AG09309 (cell line): Measurements from ENCODE around the gene DHX58.
A peak's percentile ranks its signal among the peaks of the same experiment; 100 is the strongest.

Experiments
- DNase-seq: peaks from one replicate; pipeline ENCODE4 v3.0.0-alpha.2; 2010; ENCODE audit warnings: low read depth
- H3K4me3 ChIP-seq: 2 replicates; pipeline ENCODE4 v1.5.1; 2011; ENCODE audit warnings: mild to moderate bottlenecking, low read depth, low read length, moderate library complexity; ENCODE audit not compliant: control insufficient read depth
- TF ChIP-seq, protein P1 (sequence below): IDR thresholded peaks from 2 replicates; pipeline ENCODE4 v1.5.1; 2011; ENCODE audit warnings: mild to moderate bottlenecking, low read depth, low read length, inconsistent platforms; ENCODE audit not compliant: insufficient read depth, control insufficient read depth; ENCODE audit errors: missing control alignments

The DHX58 gene

DNA sequence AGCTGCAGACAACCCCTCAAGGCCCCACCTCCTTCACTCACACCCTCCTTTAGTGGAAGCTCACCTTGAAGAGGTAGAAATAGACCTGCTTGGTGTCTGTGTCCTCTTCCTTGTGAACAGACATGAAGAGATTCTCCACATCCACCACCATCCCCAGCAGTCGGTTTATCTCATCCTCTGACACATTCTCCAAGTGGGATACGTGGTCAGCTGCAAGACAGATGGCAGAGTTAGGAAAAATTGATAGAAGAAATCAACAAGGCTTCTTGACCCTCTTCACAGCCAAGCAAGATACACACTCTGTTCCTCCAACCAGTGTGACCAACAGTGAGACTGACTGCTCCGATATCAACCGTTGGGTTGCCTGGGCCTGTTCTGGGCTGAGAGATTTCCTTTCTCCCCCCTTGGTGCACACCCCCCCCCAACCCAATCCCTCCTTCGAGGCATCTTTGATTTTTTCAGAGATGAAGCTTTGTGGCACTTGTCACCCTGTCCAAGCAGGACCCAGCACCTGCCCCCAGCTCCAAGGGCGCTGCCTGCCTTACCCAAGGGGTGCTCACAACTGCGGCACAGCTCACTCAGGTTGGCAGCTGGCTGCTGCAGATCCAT is 7.8 kb upstream of the DHX58 start:
- H3K4me3 ChIP-seq = peak overlapping the region; percentile 68
- no peak for DNase-seq
- TF ChIP-seq, protein P1, sequence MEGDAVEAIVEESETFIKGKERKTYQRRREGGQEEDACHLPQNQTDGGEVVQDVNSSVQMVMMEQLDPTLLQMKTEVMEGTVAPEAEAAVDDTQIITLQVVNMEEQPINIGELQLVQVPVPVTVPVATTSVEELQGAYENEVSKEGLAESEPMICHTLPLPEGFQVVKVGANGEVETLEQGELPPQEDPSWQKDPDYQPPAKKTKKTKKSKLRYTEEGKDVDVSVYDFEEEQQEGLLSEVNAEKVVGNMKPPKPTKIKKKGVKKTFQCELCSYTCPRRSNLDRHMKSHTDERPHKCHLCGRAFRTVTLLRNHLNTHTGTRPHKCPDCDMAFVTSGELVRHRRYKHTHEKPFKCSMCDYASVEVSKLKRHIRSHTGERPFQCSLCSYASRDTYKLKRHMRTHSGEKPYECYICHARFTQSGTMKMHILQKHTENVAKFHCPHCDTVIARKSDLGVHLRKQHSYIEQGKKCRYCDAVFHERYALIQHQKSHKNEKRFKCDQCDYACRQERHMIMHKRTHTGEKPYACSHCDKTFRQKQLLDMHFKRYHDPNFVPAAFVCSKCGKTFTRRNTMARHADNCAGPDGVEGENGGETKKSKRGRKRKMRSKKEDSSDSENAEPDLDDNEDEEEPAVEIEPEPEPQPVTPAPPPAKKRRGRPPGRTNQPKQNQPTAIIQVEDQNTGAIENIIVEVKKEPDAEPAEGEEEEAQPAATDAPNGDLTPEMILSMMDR = no peak

DNA sequence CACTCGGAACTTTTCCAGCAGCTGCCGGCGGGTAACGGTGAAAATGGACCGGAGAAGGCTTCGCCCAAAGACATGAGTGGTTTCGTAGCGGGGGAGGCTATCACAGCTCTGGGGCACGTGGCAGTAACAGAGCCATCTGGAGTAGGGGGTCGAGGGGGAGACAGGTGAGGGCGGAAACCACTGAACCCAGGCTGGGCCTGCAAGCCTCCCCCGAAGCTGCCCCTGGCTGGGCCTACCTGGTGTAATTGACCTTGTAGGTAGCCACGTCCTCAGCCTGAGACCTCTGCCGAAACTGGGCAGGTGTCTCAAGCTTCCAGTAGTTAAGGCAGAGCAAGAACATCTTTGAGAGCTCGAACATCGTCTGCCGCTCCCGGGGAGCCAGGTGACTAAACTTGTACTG is 6.8 kb upstream of the DHX58 start:
- DNase-seq = no peak
- H3K4me3 ChIP-seq = no peak overlapping the region
- TF ChIP-seq, protein P1 = no peak

DNA sequence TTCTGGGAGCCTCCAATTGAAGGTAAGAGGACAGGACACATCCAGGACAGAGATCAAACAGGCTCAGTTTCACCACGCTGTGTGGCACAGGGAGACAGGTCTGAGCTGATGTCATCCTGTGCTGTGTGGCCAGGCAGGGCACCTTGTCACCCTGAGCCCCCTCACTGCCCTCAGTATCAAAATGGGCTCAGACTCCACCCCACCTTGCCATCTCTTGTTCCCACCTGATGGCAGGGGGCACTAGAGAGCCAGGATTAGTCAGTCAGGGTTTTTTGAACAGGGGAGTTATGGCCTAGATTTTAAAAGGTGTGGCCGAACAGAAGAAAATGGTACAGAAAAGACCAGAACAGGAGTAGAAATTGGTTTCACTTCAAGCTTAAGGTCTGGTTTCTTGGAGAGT is 6.0 kb upstream of the DHX58 start:
- no peak for DNase-seq
- TF ChIP-seq, protein P1 = peak; percentile 62
- no peak overlapping the region for H3K4me3 ChIP-seq

DNA sequence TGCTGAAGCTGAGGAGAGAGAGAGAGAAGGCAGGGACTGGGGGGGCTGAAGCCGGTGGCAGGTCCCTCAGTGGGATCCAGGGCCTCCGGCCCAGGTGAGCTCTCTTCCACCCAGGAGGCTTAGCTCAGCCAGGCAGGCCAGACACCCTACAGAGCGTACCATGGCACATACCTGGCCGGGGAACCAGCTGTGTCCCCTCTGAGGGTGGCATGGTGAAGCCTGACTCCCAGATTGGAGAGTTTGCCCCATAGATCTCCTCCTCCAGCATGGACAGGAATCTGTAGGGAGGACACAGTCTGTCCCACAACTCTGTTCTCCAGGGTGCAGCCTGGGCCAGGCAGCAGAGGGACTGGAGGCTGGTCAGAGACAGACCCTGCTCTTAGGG is 5.6 kb upstream of the DHX58 start:
- H3K4me3 ChIP-seq = no peak overlapping the region
- TF ChIP-seq, protein P1 = no peak
- no peak for DNase-seq

DNA sequence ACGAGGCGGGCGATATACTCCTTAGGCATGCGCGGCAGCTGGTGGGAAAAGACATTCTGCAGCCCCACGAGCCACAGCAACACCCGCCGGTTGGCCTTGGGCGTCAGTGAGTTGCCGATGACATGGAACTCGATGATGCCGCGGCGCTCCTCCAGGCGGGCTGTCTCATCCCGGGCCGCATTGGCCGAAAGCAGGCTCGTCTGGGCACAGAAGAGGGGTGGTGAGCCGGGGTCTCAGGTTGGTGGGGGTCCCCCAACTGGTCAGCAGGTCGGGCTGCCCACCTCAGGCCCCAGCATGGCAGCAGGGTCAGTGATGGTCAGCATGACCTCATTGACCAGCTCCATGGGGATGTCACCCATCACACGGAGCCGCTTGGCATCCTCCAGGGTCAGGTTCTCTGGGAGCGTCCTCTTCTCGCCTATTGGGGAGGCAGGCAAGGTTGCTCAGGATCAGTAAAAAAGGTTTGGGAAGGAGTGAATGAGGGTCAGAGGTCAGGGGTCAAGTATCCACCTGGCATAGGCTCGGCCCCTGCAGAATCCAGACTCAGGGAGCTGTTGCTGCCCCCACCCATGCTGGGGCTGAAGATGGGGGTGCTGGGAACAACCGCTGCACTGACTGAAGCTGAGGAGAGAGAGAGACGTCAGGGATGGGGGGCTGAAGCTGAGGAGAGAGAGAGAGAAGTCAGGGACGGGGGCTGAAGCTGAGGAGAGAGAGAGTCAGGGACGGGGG is 5.0 kb upstream of the DHX58 start:
- DNase-seq = no peak
- no peak overlapping the region for H3K4me3 ChIP-seq
- TF ChIP-seq, protein P1 = no peak

DNA sequence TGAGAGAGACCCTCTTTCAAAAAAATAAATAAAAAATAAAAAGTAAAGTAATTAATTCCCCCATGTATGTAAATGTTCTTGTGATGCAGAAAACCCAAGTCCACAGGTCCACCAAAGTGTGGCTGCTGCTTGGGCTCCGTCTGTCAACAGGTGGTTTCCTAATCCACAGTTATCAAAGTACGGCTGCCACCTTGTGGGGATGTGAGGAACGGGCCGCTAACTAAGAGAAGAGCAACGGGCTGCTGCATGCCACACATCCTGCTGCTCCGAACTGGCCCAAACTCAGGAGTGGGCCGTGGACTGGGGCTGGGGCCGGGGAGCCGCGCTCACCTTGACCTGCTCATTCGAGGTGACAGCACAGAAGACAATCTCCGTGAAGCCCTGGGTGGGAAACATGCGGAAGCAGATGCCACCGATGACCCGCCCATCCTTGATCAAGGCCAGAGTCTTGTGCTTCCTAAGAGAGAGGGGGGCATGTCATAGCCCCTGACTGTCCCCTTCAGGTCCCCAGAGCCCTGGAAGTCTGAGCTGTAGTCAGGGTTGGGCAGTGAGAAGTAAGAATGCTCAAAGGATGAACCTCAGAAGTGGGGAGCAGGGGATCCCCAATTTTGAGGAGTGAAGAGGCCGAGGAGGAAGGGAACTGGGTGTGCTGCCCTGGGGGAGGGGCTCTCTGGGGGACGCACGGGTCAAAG is 4.3 kb upstream of the DHX58 start:
- H3K4me3 ChIP-seq = no peak overlapping the region
- TF ChIP-seq, protein P1 = peak; percentile 89
- peak; percentile 44 for DNase-seq
